NCI-H2171 (cell line): Measurements from ENCODE around the gene DISC1.

ENCODE experiments used
- DNase-seq: peaks from one replicate; lab custom pipeline; 2025; lab: John Stamatoyannopoulos, UW

DISC1 gene

GRCh38 chr1:232045139-232045994, 418.8 kb downstream of the DISC1 start:
- no peak for DNase-seq

GRCh38 chr1:232046451-232047306, 420.1 kb downstream of the DISC1 start:
- DNase-seq, result no peak

GRCh38 chr1:232047473-232047872, 420.9 kb downstream of the DISC1 start:
- DNase-seq, result no peak

- DNase-seq, result no peak
Measured at GRCh38 chr1:232048481-232048880, 421.9 kb downstream of the DISC1 start.

- DNase-seq, result no peak
Measured at GRCh38 chr1:232049335-232049734, 422.7 kb downstream of the DISC1 start.

- peak; percentile 92 for DNase-seq
Measured at GRCh38 chr1:232057217-232057895, 430.8 kb downstream of the DISC1 start.

GRCh38 chr1:232057896-232058274, 431.3 kb downstream of the DISC1 start:
- no peak for DNase-seq

- DNase-seq, result peak; percentile 11
Measured at GRCh38 chr1:232059726-232060374, 433.3 kb downstream of the DISC1 start.

- DNase-seq, result no peak
Measured at GRCh38 chr1:232062967-232063366, 436.4 kb downstream of the DISC1 start.

- peak; percentile 42 for DNase-seq
Measured at GRCh38 chr1:232066521-232066920, 439.9 kb downstream of the DISC1 start.

- no peak for DNase-seq
Measured at GRCh38 chr1:232074265-232074664, 447.7 kb downstream of the DISC1 start.

- DNase-seq, result no peak
Measured at GRCh38 chr1:232077809-232078208, 451.2 kb downstream of the DISC1 start.

GRCh38 chr1:232084584-232085223, 458.1 kb downstream of the DISC1 start:
- no peak for DNase-seq

- no peak for DNase-seq
Measured at GRCh38 chr1:232090816-232091215, 464.2 kb downstream of the DISC1 start.
